Small intestine (tissue), 7 donors: ENCODE measurements around the gene PGM5. TPM values are rescaled to one million over a fixed set of nuclear protein-coding genes. Genes with fewer than 3 reads are reported as not detected.
A peak's percentile ranks its signal among the peaks of the same experiment; 100 is the strongest.

Experiments
- DNase-seq, 2 donors: peaks; one replicate each; pipeline versions ENCODE4 v3.0.0 to v3.0.0-alpha.2; 2013
- FAIRE-seq: peaks from 2 replicates; lab custom pipeline; 2012; peaks lifted over from hg19 to GRCh38; lab: Jason Lieb, UNC
- H3K27ac ChIP-seq, 3 donors: one replicate each; pipeline ENCODE4 v1.5.1; 2013; ENCODE audit warnings: low read length in 2 of 3, mild to moderate bottlenecking in 2 of 3, control low read depth in 1 of 3, inconsistent platforms in 1 of 3, low read depth in 1 of 3, moderate library complexity in 1 of 3
- H3K27me3 ChIP-seq, 3 donors: one replicate each; pipeline ENCODE4 v1.6.1; 2013; ENCODE audit warnings: low read length in 3 of 3, inconsistent platforms in 1 of 3; ENCODE audit not compliant: control insufficient read depth in 3 of 3, insufficient read depth in 3 of 3
- H3K36me3 ChIP-seq, 3 donors: one replicate each; pipeline ENCODE4 v1.6.1; 2013; ENCODE audit warnings: low read length in 3 of 3, inconsistent platforms in 1 of 3, low read depth in 1 of 3, mild to moderate bottlenecking in 1 of 3, moderate library complexity in 1 of 3; ENCODE audit not compliant: control insufficient read depth in 3 of 3, insufficient read depth in 2 of 3
- H3K4me1 ChIP-seq, 3 donors: one replicate each; pipeline ENCODE4 v1.6.1; 2013; ENCODE audit warnings: low read length in 2 of 3, inconsistent platforms in 1 of 3, low read depth in 1 of 3, mild to moderate bottlenecking in 1 of 3, moderate library complexity in 1 of 3; ENCODE audit not compliant: control insufficient read depth in 3 of 3, insufficient read depth in 2 of 3
- H3K4me3 ChIP-seq, 3 donors: one replicate each; pipeline ENCODE4 v1.5.1; 2013; ENCODE audit warnings: low read length in 3 of 3, control low read depth in 1 of 3, inconsistent platforms in 1 of 3, low read depth in 1 of 3, mild to moderate bottlenecking in 1 of 3, moderate library complexity in 1 of 3
- H3K9me3 ChIP-seq, 2 donors: one replicate each; pipeline ENCODE4 v1.6.1; 2013; ENCODE audit warnings: low read depth in 1 of 2, low read length in 1 of 2; ENCODE audit not compliant: control insufficient read depth in 2 of 2, insufficient read depth in 1 of 2
- WGBS, 3 donors: extraction: QIAGEN DNeasy Blood & Tissue Kit; methylation state at CpG; one replicate each; pipeline ENCODE4 v1.1.7; 2013; 5-methylcytosine and 5-hydroxymethylcytosine counted together
- polyA plus RNA-seq, 4 donors: library from polyadenylated mRNA; stranded (reverse) in 3 of 4; unstranded in 1 of 4; fragments of 200-250 nt in 3 of 4; fragments of 120-200 nt in 1 of 4; gene quantifications; one replicate each; pipeline versions ENCODE4 v1.2.1 to v1.2.3, GENCODE V29; 2013
- donor health status: healthy with polysubstance abuse.
- donor health status: control.
- donor health status: control.
- donor health status: Bipolar disorder and iron deficiency.
- donor health status: healthy.

The PGM5 gene
- polyA plus RNA-seq, 4 donors, result 1.6 to 21.8 (median 6.7) TPM

DNA sequence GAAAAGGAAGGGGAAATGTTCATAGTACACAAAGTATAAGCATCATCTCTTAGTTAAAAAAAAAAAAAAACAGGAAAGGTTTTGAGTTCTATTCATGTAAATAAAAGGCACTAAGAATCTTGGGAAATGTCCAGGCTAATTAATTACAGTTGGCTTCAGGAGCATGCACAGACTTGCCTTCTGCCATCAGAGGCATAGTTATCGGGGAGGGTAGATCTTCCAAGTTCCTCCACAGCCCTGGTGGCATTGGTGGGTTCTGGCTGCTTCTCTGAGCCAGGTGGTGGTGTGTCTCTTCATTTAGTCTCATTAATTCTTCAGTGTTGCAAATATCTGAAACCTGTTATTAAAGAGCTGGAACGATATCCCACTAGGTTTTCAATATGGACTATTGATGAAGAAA, 99.0 kb downstream of the PGM5 start:
- 75 to 91% (median 82%) methylated on average over 2 of the region's 2 CpGs for WGBS, 3 donors
- Histone ChIP-seq H3K4me3 (no peak overlapping the region), H3K27me3 (no peaks in the 10 kb centered on the region), H3K9me3 (no peaks in the 10 kb centered on the region), H3K36me3 (no peaks in the 10 kb centered on the region), H3K4me1 (no peaks in the 10 kb centered on the region), H3K27ac (no peak overlapping the region)
- no peak for FAIRE-seq
- no peak for DNase-seq

DNA sequence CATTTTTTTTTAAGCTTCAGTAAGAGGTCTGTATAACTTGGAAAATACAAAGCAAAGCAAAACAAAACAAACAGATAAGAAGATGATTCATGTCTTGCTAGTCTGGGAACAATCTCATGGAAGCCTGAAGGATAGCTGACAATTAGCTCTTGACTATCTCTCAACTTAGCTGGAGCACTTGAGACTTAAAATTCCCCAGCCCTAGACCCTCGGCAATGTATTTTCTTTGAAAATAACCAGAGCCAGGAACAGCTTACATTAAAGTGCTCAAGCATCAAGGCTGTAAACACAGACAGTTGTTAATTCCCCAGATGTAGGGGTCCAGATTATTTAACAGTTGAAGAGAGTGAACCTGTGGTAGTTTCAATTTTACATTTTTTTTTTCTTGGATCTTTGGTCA, 101.4 kb downstream of the PGM5 start:
- no peak for FAIRE-seq

DNA sequence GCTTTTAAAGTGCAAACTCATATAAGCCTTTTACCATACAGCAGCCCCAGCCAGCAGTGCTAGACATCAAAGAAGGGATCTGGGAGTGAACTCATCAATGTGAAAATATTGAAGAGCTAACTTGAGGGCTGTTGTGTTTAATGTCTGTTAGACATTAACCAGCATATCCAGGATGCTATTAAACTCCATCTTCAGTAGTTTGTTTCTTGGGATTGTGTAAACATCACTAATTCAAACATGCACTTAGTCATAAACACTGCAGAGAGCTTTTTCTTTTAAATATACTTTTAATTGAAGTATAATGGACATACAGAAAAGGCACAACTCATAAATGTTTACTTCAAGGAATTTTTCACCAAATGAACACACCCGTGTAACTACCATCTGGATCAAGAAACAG, 102.5 kb downstream of the PGM5 start:
- Histone ChIP-seq H3K4me3 (no peak overlapping the region), H3K36me3 (no peaks in the 10 kb centered on the region), H3K4me1 (no peaks in the 10 kb centered on the region), H3K9me3 (no peaks in the 10 kb centered on the region), H3K27ac (no peak overlapping the region), H3K27me3 (no peaks in the 10 kb centered on the region)
- WGBS, 3 donors, result 56 to 71% (median 58%) methylated on average over 1 of the region's 1 CpG
- DNase-seq (no peak), FAIRE-seq (no peak)

More for the DNA sequence above, 101.4 kb downstream of the PGM5 start:
- Histone ChIP-seq H3K36me3 (no peaks in the 10 kb centered on the region), H3K27ac (no peak overlapping the region), H3K9me3 (no peaks in the 10 kb centered on the region), H3K4me1 (no peaks in the 10 kb centered on the region), H3K4me3 (no peak overlapping the region), H3K27me3 (no peaks in the 10 kb centered on the region)
- WGBS, 3 donors, result 45 to 72% (median 63%) methylated on average over 1 of the region's 1 CpG
- DNase-seq, result no peak

DNA sequence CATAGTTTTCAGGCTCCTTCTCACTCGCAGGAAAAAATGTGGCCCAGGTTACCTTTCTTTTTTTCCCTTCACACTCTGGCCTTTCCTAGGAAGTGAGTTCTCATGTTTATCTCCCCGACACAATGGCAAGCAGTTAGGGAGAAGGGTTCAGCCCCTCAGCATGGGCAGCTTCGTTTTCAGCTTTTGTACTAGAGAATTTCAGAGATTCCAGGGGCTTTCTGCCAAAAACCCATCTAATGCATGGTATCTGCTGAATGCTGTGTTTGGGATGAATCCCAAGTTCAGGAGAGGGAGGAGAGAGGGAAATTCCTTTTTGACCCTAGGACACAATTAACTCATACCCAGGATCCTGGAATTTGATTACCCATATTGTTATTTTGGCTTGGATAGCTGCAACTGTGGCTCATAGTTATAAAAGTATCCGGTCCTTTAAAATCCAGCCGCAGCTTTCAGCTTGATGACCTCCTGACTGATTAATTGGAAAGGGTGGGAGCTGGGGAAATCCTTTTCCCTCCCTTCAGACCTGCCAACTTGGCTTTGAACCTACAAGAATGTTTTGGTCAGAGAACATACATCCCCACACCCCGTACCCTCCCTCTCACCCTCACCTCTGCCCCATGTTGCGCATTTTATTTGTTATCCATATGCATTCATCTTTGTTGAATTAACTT, 105.8 kb downstream of the PGM5 start:
- Histone ChIP-seq H3K36me3 (no peaks in the 10 kb centered on the region), H3K9me3 (no peaks in the 10 kb centered on the region), H3K4me3 (no peak overlapping the region), H3K4me1 (no peaks in the 10 kb centered on the region), H3K27me3 (peaks cover 0 to 5% (median 0%) of the 10 kb centered on the region in 3 donors), H3K27ac (peak overlapping the region in 1 of 3 donors; percentile 11)
- no peak for DNase-seq
- FAIRE-seq, result no peak
- 55 to 67% (median 65%) methylated on average over 7 of the region's 7 CpGs for WGBS, 3 donors

DNA sequence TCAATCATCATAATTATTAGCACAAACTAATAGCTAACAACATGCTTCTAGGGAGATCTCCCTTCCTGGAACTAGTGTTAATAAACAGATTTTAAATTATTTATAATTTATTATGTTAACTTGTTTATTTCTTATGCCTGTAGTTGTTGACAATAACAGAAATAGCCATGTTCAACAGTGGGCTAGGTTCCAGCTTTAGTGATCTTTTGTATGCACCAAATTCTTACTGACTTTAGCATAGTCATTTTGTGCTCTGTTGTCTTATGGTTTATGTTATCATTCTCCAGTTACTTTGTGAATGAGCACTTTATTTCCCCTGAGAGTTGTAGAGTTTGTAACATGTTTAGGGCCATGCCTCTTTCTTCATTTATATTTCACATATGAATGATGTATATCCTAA, 113.7 kb downstream of the PGM5 start:
- Histone ChIP-seq H3K4me3 (no peak overlapping the region), H3K9me3 (no peaks in the 10 kb centered on the region), H3K27me3 (peaks cover 0 to 5% (median 4%) of the 10 kb centered on the region in 3 donors), H3K4me1 (no peaks in the 10 kb centered on the region), H3K36me3 (no peaks in the 10 kb centered on the region), H3K27ac (no peak overlapping the region)
- DNase-seq, result no peak
- FAIRE-seq, result no peak

DNA sequence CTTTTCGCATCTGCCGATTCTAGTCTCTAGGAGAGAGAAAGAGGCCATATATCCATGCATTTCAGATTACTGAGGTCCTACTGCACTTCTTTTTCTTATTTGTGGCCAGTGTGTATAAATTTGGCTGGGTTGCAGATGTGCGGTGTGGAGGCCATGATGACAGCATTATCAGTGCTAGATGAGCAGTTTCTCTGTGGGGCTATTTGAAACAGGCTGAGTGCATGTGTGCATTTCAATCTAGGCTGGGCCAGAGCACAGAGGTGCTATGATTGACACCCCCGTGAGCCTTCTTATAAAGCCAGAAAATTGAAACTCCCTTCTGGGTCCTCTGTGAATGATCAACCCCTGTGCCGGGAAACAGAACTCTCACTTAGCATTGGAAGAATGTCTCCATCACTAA, 114.2 kb downstream of the PGM5 start:
- Histone ChIP-seq H3K4me3 (no peak overlapping the region), H3K27ac (no peak overlapping the region), H3K4me1 (no peaks in the 10 kb centered on the region), H3K36me3 (no peaks in the 10 kb centered on the region), H3K27me3 (peaks cover 0 to 5% (median 4%) of the 10 kb centered on the region in 3 donors), H3K9me3 (no peaks in the 10 kb centered on the region)
- DNase-seq (no peak), FAIRE-seq (no peak)
- WGBS, 3 donors, result 83 to 87% (median 86%) methylated on average over 5 of the region's 5 CpGs

DNA sequence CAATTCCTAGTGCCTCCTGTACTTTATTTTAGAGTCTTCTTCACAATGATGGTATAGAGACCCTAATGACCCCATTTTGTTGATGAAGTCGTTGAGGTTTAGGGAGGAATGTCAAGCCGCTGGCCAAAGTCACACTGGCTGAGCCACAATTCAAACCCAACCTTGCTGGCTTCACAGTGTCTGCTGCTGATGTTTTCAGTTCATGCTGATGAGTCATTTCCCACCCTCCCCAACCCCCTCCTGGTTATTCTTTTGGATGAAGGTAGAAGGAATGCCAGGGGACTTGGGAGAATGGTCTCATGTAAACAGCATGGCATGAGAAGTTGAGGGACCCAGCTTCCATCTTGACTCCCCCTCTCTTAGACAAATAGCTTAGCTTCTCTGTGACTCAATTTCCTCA, 115.7 kb downstream of the PGM5 start:
- Histone ChIP-seq H3K36me3 (no peaks in the 10 kb centered on the region), H3K9me3 (no peaks in the 10 kb centered on the region), H3K27me3 (peaks cover 0 to 4% (median 1%) of the 10 kb centered on the region in 3 donors), H3K4me1 (no peaks in the 10 kb centered on the region), H3K27ac (no peak overlapping the region), H3K4me3 (no peak overlapping the region)
- no peak for DNase-seq
- no peak for FAIRE-seq
- WGBS, 3 donors, result 68 to 69% (median 69%) methylated on average over 2 of the region's 2 CpGs

DNA sequence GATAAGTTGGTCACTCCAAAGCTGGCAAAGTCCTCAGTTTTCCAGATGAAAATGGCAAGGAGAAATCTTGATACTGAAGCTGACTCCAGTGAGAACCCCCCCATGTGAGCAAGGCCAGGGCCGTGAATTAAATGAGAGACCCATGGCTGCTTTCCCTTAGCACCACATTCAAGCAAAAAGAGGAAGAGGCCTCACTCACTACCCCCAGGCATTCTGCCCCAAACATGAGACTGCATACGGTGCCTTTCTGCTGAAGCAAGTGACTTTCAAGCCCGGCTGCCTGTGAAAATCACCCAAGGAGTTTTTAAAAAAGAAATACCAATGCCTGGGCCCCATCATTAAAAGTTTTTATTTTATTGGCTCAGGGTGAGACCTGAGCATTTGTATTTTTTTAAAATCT, 117.4 kb downstream of the PGM5 start:
- 64 to 80% (median 75%) methylated on average over 3 of the region's 3 CpGs for WGBS, 3 donors
- H3K27ac ChIP-seq, result no peak overlapping the region
- H3K4me1 ChIP-seq, result no peaks in the 10 kb centered on the region
- H3K36me3 ChIP-seq, result no peaks in the 10 kb centered on the region
- no peak overlapping the region for H3K4me3 ChIP-seq
- no peak for FAIRE-seq
- no peak for DNase-seq
- peaks cover 0 to 4% (median 0%) of the 10 kb centered on the region in 3 donors for H3K27me3 ChIP-seq
- no peaks in the 10 kb centered on the region for H3K9me3 ChIP-seq

DNA sequence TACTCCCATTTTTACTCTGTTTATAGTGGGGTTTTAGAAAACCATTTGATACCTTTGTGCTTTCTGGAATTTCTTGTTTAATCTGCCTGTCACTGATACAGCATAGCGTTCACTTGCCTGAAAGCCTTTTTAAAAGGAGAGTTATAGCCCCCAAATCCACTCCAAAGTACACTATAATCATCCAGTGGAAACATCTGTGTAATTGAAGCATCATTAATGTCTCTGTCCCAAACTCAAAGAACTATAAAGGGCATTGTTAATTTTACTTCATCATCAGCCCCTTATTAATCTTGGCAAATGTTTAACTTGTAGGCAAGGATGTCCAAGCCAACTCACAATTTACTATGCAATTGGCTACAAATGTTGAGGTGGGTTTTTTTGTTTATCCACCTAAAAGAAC, 120.0 kb downstream of the PGM5 start:
- Histone ChIP-seq H3K27me3 (peaks cover 0 to 3% (median 0%) of the 10 kb centered on the region in 3 donors), H3K27ac (no peak overlapping the region), H3K4me1 (no peaks in the 10 kb centered on the region), H3K9me3 (no peaks in the 10 kb centered on the region), H3K4me3 (no peak overlapping the region), H3K36me3 (no peaks in the 10 kb centered on the region)
- DNase-seq, result no peak
- no peak for FAIRE-seq
- WGBS, 3 donors, result 40 to 51% (median 41%) methylated on average over 1 of the region's 1 CpG
